Esophagus muscularis mucosa (tissue), 4 donors: Measurements from ENCODE around the gene LPAR3. TPM values are rescaled to one million over a fixed set of nuclear protein-coding genes. Genes with fewer than 3 reads are reported as not detected.
A peak's percentile ranks its signal among the peaks of the same experiment; 100 is the strongest.

ENCODE experiments used
- DNase-seq: peaks from one replicate; pipeline ENCODE4 v3.0.0-alpha.2; 2017; ENCODE audit errors: extremely low spot score
- H3K27ac ChIP-seq, 4 donors: fragments of 200-600 bp; sonication (generic); replicated peaks in 1 of 4; 1 replicate in 3 of 4; 2 replicates in 1 of 4; pipeline ENCODE4 v1.5.1; 2016 to 2019; ENCODE audit warnings: mild to moderate bottlenecking in 1 of 4
- H3K27me3 ChIP-seq, 4 donors: fragments of 200-600 bp; sonication (generic); one replicate each; pipeline versions ENCODE4 v1.5.1 to v1.6.0; 2016 to 2019
- H3K36me3 ChIP-seq, 4 donors: fragments of 200-600 bp; sonication (generic); one replicate each; pipeline ENCODE4 v1.5.1; 2016 to 2019
- H3K4me1 ChIP-seq, 4 donors: fragments of 200-600 bp; sonication (generic); one replicate each; pipeline ENCODE4 v1.5.1; 2016 to 2019
- H3K4me3 ChIP-seq, 4 donors: fragments of 200-600 bp; sonication (generic); 1 replicate in 2 of 4; 2 replicates in 2 of 4; pipeline ENCODE4 v1.5.1; 2016 to 2019; ENCODE audit warnings: mild to moderate bottlenecking in 4 of 4, moderate library complexity in 1 of 4
- H3K9me3 ChIP-seq, 4 donors: fragments of 200-600 bp; sonication (generic); 1 replicate in 3 of 4; 2 replicates in 1 of 4; pipeline ENCODE4 v1.5.1; 2016 to 2019
- CTCF ChIP-seq, 3 experiments: fragments of 200-600 bp in 2 of 3; fragments of 450-650 bp in 1 of 3; sonication (generic) in 2 of 3; IDR thresholded peaks; one replicate each; pipeline ENCODE4 v1.5.1; 2017 to 2019; ENCODE audit warnings: antibody characterized with exemption in 3 of 3, mild to moderate bottlenecking in 2 of 3, moderate library complexity in 1 of 3
- EP300 ChIP-seq: sonication (generic); formaldehyde crosslinking; IDR thresholded peaks from one replicate; pipeline ENCODE4 v1.6.1; 2017; ENCODE audit warnings: antibody characterized with exemption
- POLR2A ChIP-seq: fragments of 450-650 bp; IDR thresholded peaks from one replicate; pipeline ENCODE4 v1.6.1; 2017; ENCODE audit warnings: antibody characterized with exemption, moderate library complexity, mild to moderate bottlenecking, low read depth
- POLR2AphosphoS5 ChIP-seq, 2 donors: sonication (generic); formaldehyde crosslinking; IDR thresholded peaks; one replicate each; pipeline ENCODE4 v1.6.1; 2017; ENCODE audit warnings: antibody characterized with exemption in 2 of 2
- WGBS: methylation state at CpG from one replicate; pipeline ENCODE4 v1.1.5; 2018; 5-methylcytosine and 5-hydroxymethylcytosine counted together
- intact Hi-C: fragments of 100-400 bp; cut with DNase I; formaldehyde crosslinking; loops from one replicate; pipeline ENCODE4 v1.15.1; 2023
- total RNA-seq, 4 donors: library from RNA; depleted of rRNA; stranded (reverse); fragments of >200 nt; gene quantifications; one replicate each; pipeline versions ENCODE4 v1.1.0 to v1.2.1, GENCODE V29; 2016

LPAR3 gene
- total RNA-seq, 4 donors from 2014 or later = 0.19 to 0.33 TPM; not detected in 2

GRCh38 chr1:84849357-84849975 lies 43.5 kb downstream of the LPAR3 start:
- intact Hi-C loops = no loop called here
- H3K27ac ChIP-seq = no peak overlapping the region

DNA sequence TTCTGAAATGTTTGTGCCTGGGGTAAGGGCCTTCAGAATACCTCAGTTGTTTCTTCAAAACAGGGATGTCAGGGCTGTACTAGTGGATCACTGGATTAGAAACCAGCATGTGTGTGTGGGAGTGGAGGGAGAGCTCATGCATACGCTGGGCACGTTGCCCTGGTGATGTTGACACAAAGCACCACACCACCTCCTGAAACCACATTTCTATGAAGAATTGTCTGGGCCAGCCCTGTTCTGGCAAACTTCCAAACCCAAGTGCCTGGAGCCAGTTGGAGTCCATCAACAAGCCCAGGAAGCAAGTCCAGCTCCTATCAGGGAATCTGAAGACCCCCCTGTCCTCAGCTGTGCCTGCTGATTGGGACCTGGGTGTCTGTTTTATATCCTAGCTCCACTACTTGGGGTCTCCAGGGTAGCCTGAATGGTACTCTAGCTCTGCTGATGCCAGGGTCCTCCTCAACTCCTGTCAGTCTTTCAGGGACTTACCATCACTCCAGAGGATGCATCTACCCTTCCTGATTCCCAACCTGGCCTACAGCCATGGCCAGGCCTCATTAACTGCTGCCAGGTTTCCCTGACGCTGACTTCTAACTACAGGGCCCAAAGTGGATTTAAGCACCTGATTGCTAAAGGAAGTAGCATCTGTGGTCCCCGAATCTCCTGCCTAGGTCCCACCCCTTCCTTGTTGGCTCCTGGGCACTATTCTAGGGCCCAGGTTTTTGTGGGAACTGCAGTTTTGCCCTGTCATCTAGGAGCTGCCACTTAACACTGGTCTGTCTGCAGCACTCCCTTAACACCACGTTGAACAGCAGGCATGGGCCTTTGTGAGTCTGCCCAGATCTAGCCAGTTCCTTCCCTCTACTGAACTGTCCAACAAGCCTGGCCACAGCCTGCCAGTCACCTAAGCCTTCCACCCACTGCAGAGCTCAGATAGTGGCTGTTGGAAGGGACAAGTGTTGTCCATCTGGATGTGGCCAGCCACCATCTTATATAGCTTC lies 45.5 kb downstream of the LPAR3 start:
- Histone ChIP-seq H3K4me3 (no peak overlapping the region), H3K9me3 (no peaks in the 10 kb centered on the region), H3K27me3 (no peaks in the 10 kb centered on the region), H3K4me1 (peaks cover 0 to 10% (median 6%) of the 10 kb centered on the region in 4 donors), H3K27ac (no peak overlapping the region), H3K36me3 (no peaks in the 10 kb centered on the region)
- intact Hi-C loops = no loop called here
- whole genome bisulfite sequencing = 51% methylated on average over 5 of the region's 5 CpGs
- no peak for TF ChIP-seq POLR2A
- TF ChIP-seq CTCF (IDR thresholded peaks at IDR 0.05) = no peak
- no peak for TF ChIP-seq EP300
- TF ChIP-seq POLR2AphosphoS5 (IDR thresholded peaks at IDR 0.05) = no peak
- peak; percentile 90 for DNase-seq

More at GRCh38 chr1:84849357-84849975, 43.5 kb downstream of the LPAR3 start:
- Histone ChIP-seq H3K4me1 (peaks cover 0 to 10% (median 6%) of the 10 kb centered on the region in 4 donors), H3K4me3 (no peak overlapping the region), H3K36me3 (no peaks in the 10 kb centered on the region), H3K27me3 (no peaks in the 10 kb centered on the region), H3K9me3 (no peaks in the 10 kb centered on the region)
- 100% methylated on average over 4 of the region's 7 CpGs for WGBS
- DNase-seq = peak; percentile 68
- no peak for TF ChIP-seq CTCF (IDR thresholded peaks at IDR 0.05)
- TF ChIP-seq EP300 = no peak
- no peak for TF ChIP-seq POLR2A
- TF ChIP-seq POLR2AphosphoS5 (IDR thresholded peaks at IDR 0.05) = no peak

DNA sequence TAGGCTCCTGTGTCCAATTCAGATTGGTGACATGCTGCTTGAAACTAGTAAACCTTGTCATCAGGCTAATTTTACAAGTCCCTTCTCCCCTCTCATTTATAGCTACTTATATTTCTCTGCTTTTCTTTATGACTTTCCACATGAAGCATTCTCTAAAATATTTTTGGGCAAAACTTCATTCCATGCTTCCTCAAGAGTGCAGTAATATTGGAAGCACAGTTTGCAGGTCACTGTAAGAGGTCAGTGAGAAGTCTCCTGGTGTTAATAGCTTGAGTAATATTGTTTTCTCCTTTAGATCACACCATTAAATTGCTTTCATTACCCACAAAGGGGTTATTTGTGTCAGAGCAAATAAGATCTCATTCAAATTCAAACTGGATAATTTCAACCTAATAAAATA lies 46.6 kb downstream of the LPAR3 start:
- DNase-seq = no peak
- intact Hi-C loops = no loop called here
- no peaks in the 10 kb centered on the region for H3K36me3 ChIP-seq
- H3K9me3 ChIP-seq = no peaks in the 10 kb centered on the region
- H3K27ac ChIP-seq = no peak overlapping the region
- TF ChIP-seq POLR2A (no peak), CTCF (IDR thresholded peaks at IDR 0.05) (no peak)
- H3K4me1 ChIP-seq = peaks cover 0 to 10% (median 6%) of the 10 kb centered on the region in 4 donors
- H3K4me3 ChIP-seq = no peak overlapping the region
- H3K27me3 ChIP-seq = no peaks in the 10 kb centered on the region

GRCh38 chr1:84845357-84845756 lies 47.6 kb downstream of the LPAR3 start:
- Histone ChIP-seq H3K9me3 (no peaks in the 10 kb centered on the region), H3K4me1 (peaks cover 0 to 10% (median 6%) of the 10 kb centered on the region in 4 donors), H3K27ac (no peak overlapping the region), H3K36me3 (no peaks in the 10 kb centered on the region), H3K27me3 (no peaks in the 10 kb centered on the region), H3K4me3 (no peak overlapping the region)
- WGBS = 83% methylated on average over 2 of the region's 2 CpGs
- intact Hi-C loops = no loop called here
- TF ChIP-seq CTCF (IDR thresholded peaks at IDR 0.05) (no peak), POLR2AphosphoS5 (IDR thresholded peaks at IDR 0.05) (no peak), POLR2A (no peak), EP300 (no peak)
- DNase-seq = no peak
